HG02623 (cell line): ENCODE measurements around the gene MADCAM1.
"Not testable (repeated sequence)": the region's sequence is repeated elsewhere in the genome, so short reads cannot be mapped to it uniquely, and the experiment has no call there.

Experiments used
- ATAC-seq: cut with Tn5 transposase; IDR thresholded peaks from one replicate; pipeline ENCODE4 v1.9.1; 2021; ENCODE audit warnings: moderate library complexity; ENCODE audit not compliant: unreplicated experiment

The MADCAM1 gene

GRCh38 chr19:465056-465816, 31.1 kb upstream of the MADCAM1 start:
- ATAC-seq: no peak

- ATAC-seq: no peak
Measured at GRCh38 chr19:467554-467953, 28.7 kb upstream of the MADCAM1 start.

GRCh38 chr19:468587-469256, 27.6 kb upstream of the MADCAM1 start:
- no peak for ATAC-seq

- no peak for ATAC-seq
Measured at GRCh38 chr19:469833-470232, 26.5 kb upstream of the MADCAM1 start.

GRCh38 chr19:470701-471100, 25.6 kb upstream of the MADCAM1 start:
- ATAC-seq: no peak

DNA sequence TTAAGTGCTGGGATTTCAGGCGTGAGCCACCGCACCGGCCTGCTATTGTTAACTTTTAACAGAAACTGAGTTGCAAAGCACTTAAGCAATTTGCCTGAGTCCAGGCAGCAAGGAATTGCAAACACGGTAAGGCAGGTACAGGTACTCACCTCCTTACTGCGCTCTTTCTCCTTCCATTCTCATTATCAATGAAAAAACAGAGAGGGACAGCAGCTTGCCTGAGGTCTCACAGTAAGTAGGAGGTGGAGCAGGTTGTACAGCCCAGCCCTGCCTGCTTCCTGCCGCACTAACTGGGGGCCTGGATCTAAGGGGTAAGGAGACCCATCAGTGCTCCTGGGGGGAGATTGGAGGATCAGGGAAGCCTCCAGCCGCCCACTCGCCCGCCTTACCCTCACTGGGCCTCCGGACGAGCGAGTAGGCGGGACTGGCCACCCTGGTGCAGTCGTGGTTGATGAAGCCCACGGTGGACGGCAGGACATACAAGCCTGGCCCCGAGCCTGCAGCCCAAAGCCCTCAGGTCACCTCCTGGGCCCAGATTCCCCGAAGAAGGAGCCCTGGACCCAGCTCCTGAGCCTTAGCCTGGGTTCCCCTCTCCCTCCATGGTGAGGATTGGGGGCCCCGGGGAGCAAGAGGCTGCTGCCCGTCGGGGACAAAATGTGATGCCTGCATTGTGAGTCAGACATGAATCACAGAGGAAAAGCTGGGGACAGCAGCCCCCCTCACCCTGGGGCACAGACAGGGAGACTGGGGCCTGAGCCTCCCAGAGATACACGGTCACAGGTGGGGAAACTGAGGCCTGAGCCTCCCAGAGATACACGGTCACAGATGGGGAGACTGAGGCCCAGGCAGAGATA, 24.1 kb upstream of the MADCAM1 start:
- no peak for ATAC-seq

DNA sequence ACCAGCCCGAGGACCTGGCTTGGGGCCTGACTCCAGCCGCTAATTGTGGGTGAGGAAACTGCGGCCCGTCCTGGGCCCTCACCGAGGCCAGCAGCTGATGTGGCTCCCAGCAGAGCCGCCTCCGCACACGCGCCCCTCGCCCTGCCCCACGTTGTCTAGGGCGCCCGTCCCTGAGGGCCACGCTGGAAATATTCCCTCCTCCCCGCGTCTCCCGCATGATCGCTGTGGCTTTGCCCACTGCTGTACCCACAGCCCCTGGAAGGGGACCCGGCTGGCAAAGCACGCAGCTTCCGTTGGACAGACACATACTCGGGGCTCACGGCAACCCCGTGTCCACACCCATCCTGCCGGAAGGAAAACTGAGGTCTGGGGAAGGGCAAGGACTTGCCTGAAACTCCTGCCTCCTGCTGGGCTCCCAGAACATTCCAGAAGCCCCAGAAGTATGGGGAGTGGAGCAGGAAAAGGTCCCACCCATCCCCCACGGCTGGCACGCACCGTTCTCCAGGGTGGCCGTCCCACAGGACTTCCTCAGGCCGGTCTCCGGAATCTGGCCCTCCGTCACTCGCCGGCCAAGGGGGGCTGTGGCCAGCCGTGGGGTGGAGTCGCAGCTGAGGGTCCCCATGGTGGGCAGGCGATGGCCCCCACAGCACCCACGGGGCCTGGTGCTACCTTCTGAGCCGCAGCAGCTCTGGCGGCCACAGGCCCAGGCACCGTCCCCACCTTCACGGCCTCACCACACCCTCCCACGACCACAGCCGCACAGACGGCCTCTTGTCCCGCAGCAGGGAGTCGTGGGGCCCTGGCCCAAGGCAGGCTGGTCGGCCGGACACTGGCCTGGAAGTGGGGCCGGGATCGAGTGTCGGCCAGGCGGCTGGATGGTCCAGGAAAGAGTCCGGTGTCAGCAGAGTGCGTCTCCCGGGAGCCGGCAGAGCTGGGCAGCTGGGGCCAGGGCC, 21.9 kb upstream of the MADCAM1 start:
- ATAC-seq: no peak

GRCh38 chr19:475360-475759, 20.9 kb upstream of the MADCAM1 start:
- ATAC-seq: no peak

- ATAC-seq: no peak
Measured at GRCh38 chr19:478236-478903, 17.9 kb upstream of the MADCAM1 start.

DNA sequence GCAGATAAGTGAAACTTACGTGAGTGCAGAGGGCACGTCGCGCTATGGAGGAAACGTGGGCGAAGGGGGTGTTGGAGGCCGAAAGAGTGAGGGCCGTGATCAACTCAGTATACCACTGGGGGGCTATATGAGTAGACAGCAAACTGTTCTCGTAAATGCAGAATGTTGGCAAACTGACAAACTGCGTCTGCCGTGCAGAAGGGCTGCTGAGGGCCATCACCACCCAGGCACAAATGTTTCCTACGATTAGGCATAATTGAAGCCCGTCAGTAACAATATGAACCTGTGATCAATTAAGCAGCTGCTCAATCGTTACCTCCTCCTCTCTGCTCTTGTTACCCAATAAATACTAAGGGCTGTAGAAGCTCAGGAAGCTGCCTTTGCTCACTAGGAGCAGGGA, 17.3 kb upstream of the MADCAM1 start:
- no peak for ATAC-seq

DNA sequence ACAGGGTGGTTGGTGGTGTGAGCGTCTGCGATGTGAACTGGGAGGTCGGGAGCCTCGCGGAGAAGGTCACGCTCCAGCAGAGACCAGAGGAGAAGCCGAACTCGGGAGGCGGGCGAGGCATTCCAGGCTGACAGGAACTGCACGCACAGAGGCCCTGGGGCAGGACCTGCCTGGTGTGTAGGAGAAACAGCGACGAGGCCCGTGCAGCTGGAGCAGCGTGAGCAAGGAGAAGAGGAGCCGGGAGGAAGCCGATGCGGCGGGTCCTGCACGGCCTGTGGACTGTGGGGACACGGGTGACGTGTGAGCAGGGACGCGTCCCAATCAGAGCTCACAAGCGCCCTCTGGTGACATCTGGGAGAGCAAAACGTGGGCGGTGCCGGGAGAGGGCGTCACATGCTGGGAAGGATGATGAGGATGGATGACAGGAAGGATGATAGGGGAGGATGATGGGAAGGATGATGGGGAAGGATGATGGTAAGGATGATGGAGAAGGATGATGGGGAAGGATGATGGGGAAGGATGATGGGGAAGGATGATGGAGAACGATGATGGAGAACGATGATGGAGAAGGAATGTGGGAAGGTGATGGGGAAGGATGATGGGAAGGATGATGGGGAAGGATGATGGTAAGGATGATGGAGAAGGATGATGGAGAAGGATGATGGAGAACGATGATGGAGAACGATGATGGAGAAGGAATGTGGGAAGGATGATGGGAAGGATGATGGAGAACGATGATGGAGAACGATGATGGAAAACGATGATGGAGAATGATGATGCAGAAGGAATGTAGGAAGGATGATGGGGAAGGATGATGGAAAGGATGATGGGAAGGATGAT, 16.1 kb upstream of the MADCAM1 start:
- no peak for ATAC-seq

- not testable (repeated sequence) for ATAC-seq
Measured at GRCh38 chr19:481100-481499, 15.2 kb upstream of the MADCAM1 start.

GRCh38 chr19:482186-483041, 13.9 kb upstream of the MADCAM1 start:
- no peak for ATAC-seq

GRCh38 chr19:483332-484072, 12.8 kb upstream of the MADCAM1 start:
- no peak for ATAC-seq

DNA sequence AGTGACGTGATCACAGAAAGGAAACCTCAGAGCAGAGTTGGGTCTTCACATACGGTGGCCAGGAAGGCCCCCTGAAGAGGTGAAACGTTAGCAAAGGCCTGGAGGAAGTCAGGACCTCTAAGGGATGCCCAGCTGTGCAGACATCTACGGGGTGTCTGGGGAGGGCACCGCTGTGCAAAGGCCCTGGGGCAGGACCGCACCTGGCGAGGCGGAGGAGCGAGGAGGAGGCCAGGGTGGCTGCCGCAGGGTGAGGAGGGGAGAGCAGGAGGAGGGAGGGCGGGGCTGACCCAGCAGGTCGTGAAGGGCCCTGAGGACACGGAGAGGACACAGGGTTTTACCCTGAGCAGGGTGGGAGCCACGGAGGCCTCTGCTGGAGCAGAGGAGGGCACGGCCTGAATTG, 11.8 kb upstream of the MADCAM1 start:
- no peak for ATAC-seq

GRCh38 chr19:485077-485476, 11.2 kb upstream of the MADCAM1 start:
- ATAC-seq: no peak

DNA sequence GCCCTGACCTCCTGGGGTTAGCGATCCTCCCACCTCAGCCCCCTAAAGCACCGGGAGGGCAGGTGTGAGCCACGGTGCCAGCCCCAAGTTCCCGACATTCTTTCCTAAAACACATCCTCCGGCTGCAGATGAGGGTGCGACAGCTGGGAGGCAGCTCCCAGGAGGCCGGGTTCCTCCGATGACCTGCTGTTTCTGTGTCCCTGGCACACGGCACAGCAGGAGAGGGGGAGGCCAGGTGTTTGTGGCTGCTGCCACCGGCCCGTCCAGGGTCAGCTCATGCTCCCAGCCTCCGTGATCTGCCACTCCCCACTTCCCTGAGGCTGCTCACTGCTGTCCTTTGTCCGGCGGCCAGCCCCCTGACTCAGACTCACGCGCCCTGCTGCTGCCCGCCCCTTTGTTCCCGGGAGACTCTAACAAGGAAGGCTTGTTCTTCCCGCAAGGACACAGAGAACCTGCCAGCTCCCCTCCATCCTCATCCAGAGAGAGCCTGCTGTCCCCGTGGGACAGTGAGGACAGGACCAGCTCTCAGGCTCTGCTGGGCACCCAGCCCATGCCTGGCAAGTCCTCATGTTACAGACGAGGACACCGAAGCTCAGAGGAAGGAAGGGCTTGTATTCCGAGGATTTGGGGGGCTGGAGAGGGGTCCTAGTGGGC, 10.6 kb upstream of the MADCAM1 start:
- no peak for ATAC-seq
